SH-SY5Y (cell line): ENCODE results near the gene PBX1.

ENCODE experiments used
- GATA2 ChIP-seq: IDR thresholded peaks from 2 replicates; pipeline ENCODE4 v1.6.1; 2011; ENCODE audit warnings: mild to moderate bottlenecking, low read depth, low read length
- GATA3 ChIP-seq: IDR thresholded peaks from 2 replicates; pipeline ENCODE4 v1.6.1; 2011; ENCODE audit warnings: low read depth, mild to moderate bottlenecking, low read length, moderate library complexity

DNA sequence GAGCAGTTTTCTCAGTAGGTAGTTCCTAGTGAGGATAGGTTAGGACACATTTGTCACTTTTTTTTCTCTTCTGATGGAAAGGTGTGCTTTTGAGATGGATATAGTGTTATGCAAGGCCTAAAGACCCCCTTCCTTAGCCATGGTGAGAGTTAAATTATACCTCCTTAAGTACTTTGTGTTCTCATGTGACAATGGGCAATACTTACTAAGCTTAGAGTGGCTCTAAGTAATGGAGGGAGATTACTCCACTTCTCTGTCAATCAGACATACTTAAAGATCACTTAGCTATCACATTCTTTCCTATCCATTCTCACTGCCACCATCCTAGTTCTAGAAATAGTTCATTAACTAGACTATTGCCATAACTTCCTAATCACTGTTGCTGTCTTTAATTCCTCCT lies 265.6 kb downstream of the PBX1 start:
- TF ChIP-seq GATA3, result no peak
- TF ChIP-seq GATA2, result no peak
